Naive B cell (primary cell): Measurements from ENCODE around the gene NTF3. TPM values are rescaled to one million over a fixed set of nuclear protein-coding genes. Genes with fewer than 3 reads are reported as not detected.
A peak's percentile ranks its signal among the peaks of the same experiment; 100 is the strongest.

Experiments used
- ATAC-seq, 2 donors: fragments of 150-1000 bp; cut with Tn5 transposase; 2 replicates each; pipeline ENCODE4 v1.10.0; 2021; ENCODE audit warnings: low read depth in 2 of 2, mild to moderate bottlenecking in 2 of 2, moderate library complexity in 2 of 2
- DNase-seq: peaks from one replicate; pipeline ENCODE4 v3.0.0; 2022
- H3K27ac Mint-ChIP-seq, 6 donors: one replicate each; pipeline ENCODE4 v1.8.0; 2020 to 2022; ENCODE audit warnings: mild to moderate bottlenecking in 6 of 6, mixed read lengths in 6 of 6, moderate library complexity in 5 of 6, inconsistent platforms in 2 of 6
- H3K27me3 Mint-ChIP-seq, 3 donors: one replicate each; pipeline ENCODE4 v1.8.0; 2021 to 2022; ENCODE audit warnings: mixed read lengths in 3 of 3, mild to moderate bottlenecking in 1 of 3
- H3K36me3 Mint-ChIP-seq, 2 donors: one replicate each; pipeline ENCODE4 v1.8.0; 2020 to 2022; ENCODE audit warnings: mixed read lengths in 2 of 2, inconsistent platforms in 1 of 2, mild to moderate bottlenecking in 1 of 2
- H3K4me1 Mint-ChIP-seq, 3 donors: one replicate each; pipeline ENCODE4 v1.8.0; 2020 to 2022; ENCODE audit warnings: mixed read lengths in 3 of 3, inconsistent platforms in 1 of 3, mild to moderate bottlenecking in 1 of 3, moderate library complexity in 1 of 3
- H3K4me3 Mint-ChIP-seq, 8 donors: one replicate each; pipeline ENCODE4 v1.8.0; 2020 to 2022; ENCODE audit warnings: mild to moderate bottlenecking in 8 of 8, mixed read lengths in 8 of 8, moderate library complexity in 8 of 8, inconsistent platforms in 2 of 8
- H3K9me3 Mint-ChIP-seq, 7 donors: one replicate each; pipeline ENCODE4 v1.8.0; 2020 to 2022; ENCODE audit warnings: mixed read lengths in 7 of 7, mild to moderate bottlenecking in 5 of 7, inconsistent platforms in 2 of 7, moderate library complexity in 1 of 7
- polyA plus RNA-seq, 6 donors: library from polyadenylated mRNA; unstranded; fragments of 300-500 nt; fragmentation: Illumina TruSeq; gene quantifications; one replicate each; pipeline ENCODE4 v1.2.3, GENCODE V29; 2021; ENCODE audit warnings: low read depth in 6 of 6

The NTF3 gene
- polyA plus RNA-seq, 6 donors from 2014 or later = not detected

GRCh38 chr12:5437182-5437583 is 5.3 kb downstream of the NTF3 start:
- no peak for ATAC-seq
- H3K27me3 Mint-ChIP-seq = peaks cover 6 to 47% (median 31%) of the 10 kb centered on the region in 3 donors
- H3K4me1 Mint-ChIP-seq = peaks cover 11 to 24% (median 23%) of the 10 kb centered on the region in 3 donors
- H3K9me3 Mint-ChIP-seq = peaks cover 2 to 11% (median 5%) of the 10 kb centered on the region in 7 donors
- no peak for DNase-seq
- H3K36me3 Mint-ChIP-seq = no peaks in the 10 kb centered on the region
- no peak overlapping the region for H3K4me3 Mint-ChIP-seq
- no peak overlapping the region for H3K27ac Mint-ChIP-seq

GRCh38 chr12:5437589-5437988 is 5.7 kb downstream of the NTF3 start:
- no peak for ATAC-seq

GRCh38 chr12:5438671-5439200 is 6.8 kb downstream of the NTF3 start:
- peaks cover 2 to 11% (median 5%) of the 10 kb centered on the region in 7 donors for H3K9me3 Mint-ChIP-seq
- peaks cover 4 to 46% (median 29%) of the 10 kb centered on the region in 3 donors for H3K27me3 Mint-ChIP-seq
- H3K4me3 Mint-ChIP-seq = no peak overlapping the region
- peaks cover 7 to 17% (median 17%) of the 10 kb centered on the region in 3 donors for H3K4me1 Mint-ChIP-seq
- ATAC-seq (no peak), DNase-seq (no peak)
- no peak overlapping the region for H3K27ac Mint-ChIP-seq
- H3K36me3 Mint-ChIP-seq = no peaks in the 10 kb centered on the region

More at GRCh38 chr12:5437589-5437988, 5.7 kb downstream of the NTF3 start:
- Mint-ChIP-seq H3K4me1 (peaks cover 7 to 20% (median 19%) of the 10 kb centered on the region in 3 donors), H3K27ac (no peak overlapping the region), H3K27me3 (peaks cover 2 to 47% (median 27%) of the 10 kb centered on the region in 3 donors), H3K4me3 (no peak overlapping the region), H3K9me3 (peaks cover 2 to 11% (median 5%) of the 10 kb centered on the region in 7 donors), H3K36me3 (no peaks in the 10 kb centered on the region)
- DNase-seq = no peak

- DNase-seq (no peak), ATAC-seq (no peak)
- Mint-ChIP-seq H3K27ac (no peak overlapping the region), H3K4me3 (no peak overlapping the region), H3K27me3 (peaks cover 10 to 52% (median 35%) of the 10 kb centered on the region in 3 donors), H3K9me3 (peaks cover 2 to 11% (median 5%) of the 10 kb centered on the region in 7 donors), H3K4me1 (peaks cover 7 to 17% (median 17%) of the 10 kb centered on the region in 3 donors), H3K36me3 (no peaks in the 10 kb centered on the region)
These were observed 7.5 kb downstream of the NTF3 start for GRCh38 chr12:5439371-5439771.

GRCh38 chr12:5439788-5440300 is 7.9 kb downstream of the NTF3 start:
- Mint-ChIP-seq H3K27ac (no peak overlapping the region), H3K9me3 (peaks cover 2 to 11% (median 5%) of the 10 kb centered on the region in 7 donors), H3K4me1 (peaks cover 7 to 17% (median 17%) of the 10 kb centered on the region in 3 donors), H3K27me3 (peaks cover 15 to 55% (median 40%) of the 10 kb centered on the region in 3 donors), H3K4me3 (no peak overlapping the region), H3K36me3 (no peaks in the 10 kb centered on the region)
- DNase-seq = no peak
- ATAC-seq = no peak

- Mint-ChIP-seq H3K9me3 (peaks cover 2 to 11% (median 5%) of the 10 kb centered on the region in 7 donors), H3K4me3 (no peak overlapping the region), H3K36me3 (no peaks in the 10 kb centered on the region), H3K27me3 (peaks cover 18 to 66% (median 51%) of the 10 kb centered on the region in 3 donors), H3K4me1 (peaks cover 7 to 17% (median 17%) of the 10 kb centered on the region in 3 donors), H3K27ac (no peak overlapping the region)
- no peak for DNase-seq
- ATAC-seq = peak in 1 of 2 donors; percentile 66
These were observed 9.1 kb downstream of the NTF3 start for GRCh38 chr12:5440978-5441377.

- no peak for DNase-seq
- ATAC-seq = no peak
- H3K27me3 Mint-ChIP-seq = peaks cover 18 to 65% (median 53%) of the 10 kb centered on the region in 3 donors
- H3K9me3 Mint-ChIP-seq = peaks cover 2 to 11% (median 5%) of the 10 kb centered on the region in 7 donors
- H3K36me3 Mint-ChIP-seq = no peaks in the 10 kb centered on the region
- H3K4me3 Mint-ChIP-seq = no peak overlapping the region
- H3K27ac Mint-ChIP-seq = peak overlapping the region in 2 of 6 donors; percentile 42 to 53
- H3K4me1 Mint-ChIP-seq = peaks cover 7 to 18% (median 17%) of the 10 kb centered on the region in 3 donors
These were observed 9.8 kb downstream of the NTF3 start for GRCh38 chr12:5441497-5442236.

- peaks cover 2 to 10% (median 5%) of the 10 kb centered on the region in 7 donors for H3K9me3 Mint-ChIP-seq
- H3K27ac Mint-ChIP-seq = peak overlapping the region in 1 of 6 donors; percentile 42
- ATAC-seq (no peak), DNase-seq (no peak)
- H3K4me3 Mint-ChIP-seq = no peak overlapping the region
- no peaks in the 10 kb centered on the region for H3K36me3 Mint-ChIP-seq
- H3K4me1 Mint-ChIP-seq = peaks cover 7 to 20% (median 17%) of the 10 kb centered on the region in 3 donors
- peaks cover 18 to 58% (median 46%) of the 10 kb centered on the region in 3 donors for H3K27me3 Mint-ChIP-seq
These were observed 10.5 kb downstream of the NTF3 start for GRCh38 chr12:5442251-5443006.

GRCh38 chr12:5444520-5444919 is 12.6 kb downstream of the NTF3 start:
- H3K27me3 Mint-ChIP-seq = peaks cover 18 to 44% (median 43%) of the 10 kb centered on the region in 3 donors
- H3K4me3 Mint-ChIP-seq = no peak overlapping the region
- DNase-seq = no peak
- no peak for ATAC-seq
- no peak overlapping the region for H3K27ac Mint-ChIP-seq
- H3K36me3 Mint-ChIP-seq = no peaks in the 10 kb centered on the region
- peaks cover 7 to 20% (median 17%) of the 10 kb centered on the region in 3 donors for H3K4me1 Mint-ChIP-seq
- no peaks in the 10 kb centered on the region for H3K9me3 Mint-ChIP-seq

- no peak for ATAC-seq
- DNase-seq = no peak
- Mint-ChIP-seq H3K36me3 (no peaks in the 10 kb centered on the region), H3K4me3 (no peak overlapping the region), H3K27me3 (peaks cover 31 to 55% (median 33%) of the 10 kb centered on the region in 3 donors), H3K27ac (no peak overlapping the region), H3K9me3 (no peaks in the 10 kb centered on the region), H3K4me1 (peaks cover 0 to 4% (median 0%) of the 10 kb centered on the region in 3 donors)
These were observed 15.4 kb downstream of the NTF3 start for GRCh38 chr12:5447320-5447719.

- H3K4me3 Mint-ChIP-seq = no peak overlapping the region
- no peak overlapping the region for H3K27ac Mint-ChIP-seq
- peaks cover 0 to 6% (median under 1%) of the 10 kb centered on the region in 3 donors for H3K4me1 Mint-ChIP-seq
- no peaks in the 10 kb centered on the region for H3K36me3 Mint-ChIP-seq
- H3K9me3 Mint-ChIP-seq = peaks cover 0 to 3% (median 0%) of the 10 kb centered on the region in 7 donors
- peaks cover 13 to 38% (median 33%) of the 10 kb centered on the region in 3 donors for H3K27me3 Mint-ChIP-seq
- DNase-seq = no peak
- no peak for ATAC-seq
These were observed 19.3 kb downstream of the NTF3 start for GRCh38 chr12:5451251-5451650.

- H3K9me3 Mint-ChIP-seq = peaks cover 0 to 3% (median 0%) of the 10 kb centered on the region in 7 donors
- H3K4me3 Mint-ChIP-seq = peak overlapping the region in 1 of 8 donors; percentile 3
- no peak for DNase-seq
- no peak overlapping the region for H3K27ac Mint-ChIP-seq
- H3K4me1 Mint-ChIP-seq = peaks cover 10 to 13% (median 13%) of the 10 kb centered on the region in 3 donors
- ATAC-seq = no peak
- no peaks in the 10 kb centered on the region for H3K36me3 Mint-ChIP-seq
- peaks cover 13 to 38% (median 33%) of the 10 kb centered on the region in 3 donors for H3K27me3 Mint-ChIP-seq
These were observed 20.7 kb downstream of the NTF3 start for GRCh38 chr12:5452569-5452968.

GRCh38 chr12:5453466-5453865 is 21.6 kb downstream of the NTF3 start:
- Mint-ChIP-seq H3K27ac (no peak overlapping the region), H3K4me1 (peaks cover 16 to 19% (median 17%) of the 10 kb centered on the region in 3 donors), H3K36me3 (no peaks in the 10 kb centered on the region), H3K4me3 (no peak overlapping the region), H3K27me3 (peaks cover 12 to 33% (median 32%) of the 10 kb centered on the region in 3 donors), H3K9me3 (peaks cover 0 to 3% (median 0%) of the 10 kb centered on the region in 7 donors)
- no peak for ATAC-seq
- DNase-seq = no peak
